CD4-positive, alpha-beta T cell (primary cell): Measurements from ENCODE around the gene SLC41A2. TPM values are rescaled to one million over a fixed set of nuclear protein-coding genes. Genes with fewer than 3 reads are reported as not detected.
"Not testable (repeated sequence)": the region's sequence is repeated elsewhere in the genome, so short reads cannot be mapped to it uniquely, and the experiment has no call there.

Source experiments
- ATAC-seq: fragments of 200-7000 bp; cut with Tn5 transposase; one replicate; pipeline ENCODE4 v1.10.0; 2022; ENCODE audit warnings: mild to moderate bottlenecking; ENCODE audit not compliant: poor library complexity
- CTCF ChIA-PET: fragments of 350-600 bp; sonication (Branson Sonifier 250); formaldehyde crosslinking; loops from one replicate; lab custom pipeline; 2021; ENCODE audit warnings: antibody characterized with exemption, inconsistent platforms; lab: Charles Lee
- POLR2A ChIA-PET: fragments of 350-600 bp; sonication (Branson Sonifier 250); formaldehyde crosslinking; loops from one replicate; lab custom pipeline; 2021; ENCODE audit warnings: antibody characterized with exemption, inconsistent platforms; lab: Charles Lee
- DNase-seq, 14 experiments: peaks; one replicate each; pipeline ENCODE4 v3.0.0-alpha.2; 2013 to 2020; ENCODE audit warnings: mixed read lengths in 2 of 14
- H3K27ac ChIP-seq, 2 donors: one replicate each; pipeline versions ENCODE4 v1.5.1 to v1.7.0; 2013; ENCODE audit warnings: low read length in 2 of 2, low read depth in 1 of 2, mild to moderate bottlenecking in 1 of 2
- H3K27me3 ChIP-seq, 2 experiments: 1 replicate in 1 of 2; 2 replicates in 1 of 2; pipeline versions ENCODE4 v1.6.1 to v1.7.0; 2013; ENCODE audit warnings: low read length in 2 of 2, control low read depth in 1 of 2, mild to moderate bottlenecking in 1 of 2, moderate library complexity in 1 of 2; ENCODE audit not compliant: insufficient read depth in 2 of 2, control insufficient read depth in 1 of 2
- H3K36me3 ChIP-seq: one replicate; pipeline ENCODE4 v1.6.1; 2013; ENCODE audit warnings: low read length, control low read depth; ENCODE audit not compliant: insufficient read depth
- H3K4me1 ChIP-seq: one replicate; pipeline ENCODE4 v1.6.1; 2013; ENCODE audit warnings: low read length, control low read depth; ENCODE audit not compliant: insufficient read depth
- H3K4me3 ChIP-seq: one replicate; pipeline ENCODE4 v1.5.1; 2013; ENCODE audit warnings: mild to moderate bottlenecking, low read length, moderate library complexity
- H3K9me3 ChIP-seq, 2 experiments: 1 replicate in 1 of 2; 2 replicates in 1 of 2; pipeline versions ENCODE4 v1.6.1 to v1.7.0; 2013; ENCODE audit warnings: low read length in 2 of 2, mild to moderate bottlenecking in 2 of 2, control low read depth in 1 of 2, moderate library complexity in 1 of 2; ENCODE audit not compliant: control insufficient read depth in 1 of 2, insufficient read depth in 1 of 2
- H3K27ac Mint-ChIP-seq: one replicate; pipeline ENCODE4 v1.8.0; 2020; ENCODE audit warnings: mixed read lengths
- H3K27me3 Mint-ChIP-seq: one replicate; pipeline ENCODE4 v1.8.0; 2021; ENCODE audit warnings: mixed read lengths
- H3K36me3 Mint-ChIP-seq: one replicate; pipeline ENCODE4 v1.8.0; 2021; ENCODE audit warnings: low read depth, mixed read lengths
- H3K4me1 Mint-ChIP-seq: one replicate; pipeline ENCODE4 v1.8.0; 2021; ENCODE audit warnings: low read depth, mixed read lengths
- H3K4me3 Mint-ChIP-seq: one replicate; pipeline ENCODE4 v1.8.0; 2020; ENCODE audit warnings: mild to moderate bottlenecking, mixed read lengths
- H3K9me3 Mint-ChIP-seq: one replicate; pipeline ENCODE4 v1.8.0; 2020; ENCODE audit warnings: mixed read lengths
- intact Hi-C, 2 experiments: fragments of 100-400 bp; cut with DNase I in 1 of 2; cut with micrococcal nuclease in 1 of 2; formaldehyde crosslinking; loops; one replicate each; pipeline versions ENCODE4 v1.15.1 to v1.9.0; 2023 to 2025; cut with DNase I, micrococcal nuclease
- total RNA-seq, 174 experiments: library from RNA in 2 of 174; stranded (reverse) in 2 of 174; gene quantifications; one replicate each; pipeline ENCODE4 v1.2.3 and lab custom pipeline; 2021 to 2026
- TF ChIP-seq, protein P1 (sequence below): fragments of 200-600 bp; IDR thresholded peaks from one replicate; pipeline ENCODE4 v1.8.0; 2022; ENCODE audit warnings: antibody characterized with exemption, mild to moderate bottlenecking

Gene SLC41A2
- total RNA-seq, 2 experiments from 2014 or later = 1.2 to 1.7 TPM

DNA sequence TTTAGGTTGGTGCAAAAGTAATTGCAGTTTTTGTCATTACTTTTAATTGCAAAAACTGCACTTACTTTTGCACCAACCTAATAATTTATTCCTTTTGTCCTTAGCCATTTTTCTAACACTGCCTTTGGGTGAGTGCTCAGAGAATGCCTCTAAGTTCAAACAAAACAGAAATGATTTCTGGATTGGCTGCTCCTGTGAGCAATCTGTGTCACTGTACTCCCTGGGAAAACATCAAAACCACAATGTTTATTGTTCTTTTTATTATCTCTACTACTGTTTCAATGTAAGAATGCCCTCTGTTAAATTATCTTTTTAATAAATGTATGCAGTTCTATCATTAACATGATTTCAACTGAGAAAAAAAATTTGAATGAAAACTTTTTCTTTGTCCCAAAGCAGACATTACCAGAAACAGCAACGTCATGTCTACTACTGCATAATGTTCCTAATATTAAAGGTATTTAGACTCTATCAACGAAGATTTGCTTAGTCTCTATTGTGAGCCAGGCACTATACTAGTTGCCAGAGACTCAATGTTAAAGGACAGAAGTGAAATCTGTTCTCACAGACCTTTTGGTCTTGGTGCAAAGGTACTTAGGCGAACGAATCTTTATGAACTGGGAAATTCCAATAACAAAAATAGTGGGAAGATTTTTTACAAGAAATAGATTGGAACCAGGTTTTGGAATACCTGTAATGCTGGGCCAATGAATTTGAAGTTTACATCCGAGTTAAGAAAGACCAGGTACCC, 6.2 kb downstream of the SLC41A2 start:
- Histone ChIP-seq H3K36me3 (no peaks in the 10 kb centered on the region), H3K27ac (no peak overlapping the region), H3K27me3 (no peaks in the 10 kb centered on the region), H3K4me1 (no peaks in the 10 kb centered on the region), H3K4me3 (no peak overlapping the region), H3K9me3 (no peaks in the 10 kb centered on the region)
- TF ChIP-seq, protein P1, sequence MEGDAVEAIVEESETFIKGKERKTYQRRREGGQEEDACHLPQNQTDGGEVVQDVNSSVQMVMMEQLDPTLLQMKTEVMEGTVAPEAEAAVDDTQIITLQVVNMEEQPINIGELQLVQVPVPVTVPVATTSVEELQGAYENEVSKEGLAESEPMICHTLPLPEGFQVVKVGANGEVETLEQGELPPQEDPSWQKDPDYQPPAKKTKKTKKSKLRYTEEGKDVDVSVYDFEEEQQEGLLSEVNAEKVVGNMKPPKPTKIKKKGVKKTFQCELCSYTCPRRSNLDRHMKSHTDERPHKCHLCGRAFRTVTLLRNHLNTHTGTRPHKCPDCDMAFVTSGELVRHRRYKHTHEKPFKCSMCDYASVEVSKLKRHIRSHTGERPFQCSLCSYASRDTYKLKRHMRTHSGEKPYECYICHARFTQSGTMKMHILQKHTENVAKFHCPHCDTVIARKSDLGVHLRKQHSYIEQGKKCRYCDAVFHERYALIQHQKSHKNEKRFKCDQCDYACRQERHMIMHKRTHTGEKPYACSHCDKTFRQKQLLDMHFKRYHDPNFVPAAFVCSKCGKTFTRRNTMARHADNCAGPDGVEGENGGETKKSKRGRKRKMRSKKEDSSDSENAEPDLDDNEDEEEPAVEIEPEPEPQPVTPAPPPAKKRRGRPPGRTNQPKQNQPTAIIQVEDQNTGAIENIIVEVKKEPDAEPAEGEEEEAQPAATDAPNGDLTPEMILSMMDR = no peak
- Mint-ChIP-seq H3K36me3 (no peaks in the 10 kb centered on the region), H3K9me3 (no peaks in the 10 kb centered on the region), H3K27me3 (no peaks in the 10 kb centered on the region), H3K4me1 (peaks cover 4% of the 10 kb centered on the region), H3K27ac (no peak overlapping the region), H3K4me3 (no peak overlapping the region)
- no peak for ATAC-seq
- ChIA-PET CTCF (no interaction called here), POLR2A (no interaction called here)
- intact Hi-C loops = loop anchor here in 1 of 2 experiments (10.0 kb wide), 1 partner anchor 497 kb away; the partner anchor contains the start of gene CHST11
- no peak for DNase-seq

DNA sequence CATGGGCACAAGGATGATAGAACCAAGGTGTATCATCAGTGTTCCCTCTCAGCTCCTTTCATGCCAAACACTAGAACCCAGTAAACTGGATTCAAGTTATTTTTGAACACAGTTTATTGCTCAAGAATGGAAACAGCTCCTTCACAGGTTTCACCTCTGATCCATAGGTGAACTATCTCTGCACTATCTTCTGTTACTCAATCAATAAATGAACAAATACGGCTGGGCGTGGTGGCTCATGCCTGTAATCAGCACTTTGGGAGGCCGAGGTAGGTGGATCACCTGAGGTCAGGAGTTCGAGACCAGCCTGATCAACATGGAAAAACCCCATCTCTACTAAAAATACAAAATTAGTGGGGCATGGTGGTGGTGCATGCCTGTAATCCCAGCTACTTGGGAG, 9.4 kb downstream of the SLC41A2 start:
- H3K27ac ChIP-seq, H3K4me1 ChIP-seq, intact Hi-C loops, POLR2A ChIA-PET, H3K4me3 Mint-ChIP-seq, DNase-seq, H3K27me3 ChIP-seq, H3K27ac Mint-ChIP-seq, H3K36me3 Mint-ChIP-seq, ATAC-seq, H3K4me1 Mint-ChIP-seq, H3K36me3 ChIP-seq, H3K9me3 Mint-ChIP-seq, H3K9me3 ChIP-seq, H3K4me3 ChIP-seq, CTCF ChIA-PET, H3K27me3 Mint-ChIP-seq: not testable (repeated sequence)

DNA sequence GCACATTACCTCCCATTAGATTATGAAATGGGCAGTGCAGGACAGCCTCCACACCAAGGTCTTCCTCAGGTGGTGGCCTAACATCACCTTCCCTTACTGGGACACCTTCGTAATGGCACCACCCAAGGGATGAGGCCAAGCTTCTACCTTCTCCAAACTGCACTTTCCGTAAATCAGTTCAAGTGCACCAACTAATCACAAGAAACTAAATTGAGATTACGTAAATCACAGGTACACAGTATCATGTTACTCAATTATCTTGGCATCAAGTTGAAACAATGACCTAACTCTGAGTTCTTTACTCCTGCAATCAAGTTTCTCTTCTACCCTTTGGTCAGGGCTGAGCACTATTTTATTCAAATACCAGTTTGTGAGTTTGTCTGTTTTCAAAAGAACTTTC, 13.8 kb downstream of the SLC41A2 start:
- intact Hi-C loops = no loop called here
- ATAC-seq (no peak), DNase-seq (no peak)
- no peak overlapping the region for H3K27ac ChIP-seq
- no peaks in the 10 kb centered on the region for H3K9me3 Mint-ChIP-seq
- no peaks in the 10 kb centered on the region for H3K36me3 ChIP-seq
- H3K9me3 ChIP-seq = no peaks in the 10 kb centered on the region
- no peaks in the 10 kb centered on the region for H3K27me3 ChIP-seq
- H3K4me1 Mint-ChIP-seq = no peaks in the 10 kb centered on the region
- H3K4me3 Mint-ChIP-seq = no peak overlapping the region
- CTCF ChIA-PET = interaction anchor here (2.4 kb wide), 1 partner anchor 10 kb away, joined by 5 read pairs; no protein-coding TSS in a partner anchor
- no peaks in the 10 kb centered on the region for H3K36me3 Mint-ChIP-seq
- H3K27ac Mint-ChIP-seq = no peak overlapping the region
- POLR2A ChIA-PET = no interaction called here
- H3K4me3 ChIP-seq = no peak overlapping the region
- no peaks in the 10 kb centered on the region for H3K27me3 Mint-ChIP-seq
- TF ChIP-seq, protein P1 = no peak
- H3K4me1 ChIP-seq = no peaks in the 10 kb centered on the region

DNA sequence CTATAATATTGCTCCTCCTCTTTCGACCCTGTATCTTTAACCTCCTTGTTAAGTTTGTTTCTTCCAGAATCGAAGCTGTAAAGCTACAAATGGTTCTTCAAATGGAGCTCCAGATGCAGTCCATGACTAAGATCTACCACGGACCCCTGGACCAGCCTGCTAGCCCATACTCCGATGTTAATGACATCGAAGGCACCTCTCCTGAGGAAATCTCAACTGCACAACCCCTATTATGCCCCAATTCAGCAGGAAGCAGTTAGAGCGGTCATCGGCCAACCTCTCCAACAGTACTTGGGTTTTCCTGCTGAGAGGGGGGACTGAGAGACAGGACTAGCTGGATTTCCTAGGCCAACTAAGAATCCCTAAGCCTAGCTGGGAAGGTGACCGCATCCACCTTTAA, 14.7 kb downstream of the SLC41A2 start:
- H3K27me3 Mint-ChIP-seq, ATAC-seq, H3K27me3 ChIP-seq, H3K27ac Mint-ChIP-seq, H3K36me3 Mint-ChIP-seq, H3K4me1 Mint-ChIP-seq, DNase-seq, H3K4me1 ChIP-seq, H3K27ac ChIP-seq, intact Hi-C loops, H3K4me3 ChIP-seq, H3K9me3 Mint-ChIP-seq, H3K9me3 ChIP-seq, POLR2A ChIA-PET, H3K4me3 Mint-ChIP-seq, H3K36me3 ChIP-seq: not testable (repeated sequence)
- CTCF ChIA-PET = interaction anchor here (2.4 kb wide), 1 partner anchor 9 kb away, joined by 5 read pairs; no protein-coding TSS in a partner anchor
